HEK293 (cell line): Measurements from ENCODE around the gene MEOX2.

Experiments used
- CTCF ChIA-PET: fragments of 350-600 bp; formaldehyde crosslinking; extraction: SDS; loops from one replicate; lab custom pipeline; 2021; ENCODE audit warnings: antibody characterized with exemption; lab: Yijun Ruan, JAX
- POLR2A ChIA-PET: fragments of 300-600 bp; formaldehyde crosslinking; extraction: SDS; loops from one replicate; lab custom pipeline; 2020; ENCODE audit warnings: antibody characterized with exemption, inconsistent platforms; lab: Yijun Ruan, JAX
- H3K27ac ChIP-seq: fragments of 200-500 bp; sonication (Bioruptor generic); 2 replicates; pipeline ENCODE4 v1.5.1; 2014; ENCODE audit warnings: low read depth, low read length, control low read depth, inconsistent platforms; ENCODE audit errors: extremely low read depth
- H3K36me3 ChIP-seq, 2 experiments: fragments of 200-500 bp in 1 of 2; sonication (Bioruptor generic) in 1 of 2; 1 replicate in 1 of 2; 2 replicates in 1 of 2; pipeline ENCODE4 v1.5.1; 2014 to 2017; ENCODE audit warnings: inconsistent platforms in 2 of 2, low read length in 2 of 2; ENCODE audit not compliant: control insufficient read depth in 2 of 2, insufficient read depth in 1 of 2
- H3K4me1 ChIP-seq: fragments of 200-500 bp; sonication (Bioruptor generic); 2 replicates; pipeline ENCODE4 v1.5.1; 2014; ENCODE audit warnings: mild to moderate bottlenecking, low read length, inconsistent platforms; ENCODE audit not compliant: control insufficient read depth, insufficient read depth
- H3K4me3 ChIP-seq: 2 replicates; pipeline ENCODE4 v1.5.1; 2011; ENCODE audit warnings: low read depth, mild to moderate bottlenecking, control low read depth, low read length, moderate library complexity
- H3K9me3 ChIP-seq: fragments of 200-500 bp; sonication (Bioruptor generic); 2 replicates; pipeline ENCODE4 v1.5.1; 2014; ENCODE audit warnings: low read depth, low read length, inconsistent platforms; ENCODE audit not compliant: control insufficient read depth, insufficient read depth
- FEZF1 ChIP-seq: fragments of 450-650 bp; formaldehyde crosslinking; IDR thresholded peaks from 2 replicates; pipeline ENCODE4 v1.5.1; 2016; ENCODE audit warnings: missing biosample characterization, missing genetic modification characterization
- GLI2 ChIP-seq: fragments of 450-650 bp; formaldehyde crosslinking; IDR thresholded peaks from 2 replicates; pipeline ENCODE4; 2017; ENCODE audit warnings: missing biosample characterization, missing genetic modification characterization, low read depth, borderline replicate concordance
- IKZF3 ChIP-seq: fragments of 450-650 bp; IDR thresholded peaks from 2 replicates; pipeline ENCODE4 v1.5.0; 2018; ENCODE audit warnings: missing biosample characterization, mild to moderate bottlenecking, missing genetic modification characterization, moderate library complexity
- KLF10 ChIP-seq: fragments of 450-650 bp; IDR thresholded peaks from 2 replicates; pipeline ENCODE4 v1.5.1; 2018; ENCODE audit warnings: missing biosample characterization, mild to moderate bottlenecking, missing genetic modification characterization
- KLF16 ChIP-seq: fragments of 450-650 bp; formaldehyde crosslinking; IDR thresholded peaks from 2 replicates; pipeline ENCODE4 v1.5.1; 2017; ENCODE audit warnings: missing biosample characterization, missing genetic modification characterization
- OSR2 ChIP-seq: fragments of 450-650 bp; formaldehyde crosslinking; IDR thresholded peaks from 2 replicates; pipeline ENCODE4 v1.5.1; 2016; ENCODE audit warnings: missing biosample characterization, missing genetic modification characterization
- ZBTB1 ChIP-seq: fragments of 450-650 bp; formaldehyde crosslinking; IDR thresholded peaks from 2 replicates; pipeline ENCODE4 v1.5.1; 2016; ENCODE audit warnings: missing biosample characterization, missing genetic modification characterization
- ZBTB48 ChIP-seq: fragments of 450-650 bp; formaldehyde crosslinking; IDR thresholded peaks from 2 replicates; pipeline ENCODE4 v1.5.1; 2016; ENCODE audit warnings: missing biosample characterization, missing genetic modification characterization
- ZFHX2 ChIP-seq: fragments of 450-650 bp; formaldehyde crosslinking; conservative IDR thresholded peaks from 2 replicates; pipeline ENCODE4 v1.5.1; 2016; ENCODE audit warnings: missing biosample characterization, missing genetic modification characterization
- ZNF157 ChIP-seq: fragments of 450-650 bp; formaldehyde crosslinking; IDR thresholded peaks from 2 replicates; pipeline ENCODE4 v1.5.1; 2016; ENCODE audit warnings: missing biosample characterization, missing genetic modification characterization
- ZNF239 ChIP-seq: fragments of 450-650 bp; formaldehyde crosslinking; IDR thresholded peaks from 2 replicates; pipeline ENCODE4 v1.5.1; 2016; ENCODE audit warnings: missing biosample characterization, missing genetic modification characterization
- ZNF248 ChIP-seq: fragments of 450-650 bp; formaldehyde crosslinking; IDR thresholded peaks from 2 replicates; pipeline ENCODE4 v1.5.1; 2017; ENCODE audit warnings: missing biosample characterization, missing genetic modification characterization
- ZNF302 ChIP-seq: fragments of 450-650 bp; formaldehyde crosslinking; IDR thresholded peaks from 2 replicates; pipeline ENCODE4 v1.5.1; 2016; ENCODE audit warnings: missing biosample characterization, missing genetic modification characterization, low read depth
- ZNF585B ChIP-seq: fragments of 450-650 bp; formaldehyde crosslinking; IDR thresholded peaks from 2 replicates; pipeline ENCODE4 v1.5.1; 2016; ENCODE audit warnings: missing biosample characterization, missing genetic modification characterization
- ZNF596 ChIP-seq: fragments of 450-650 bp; IDR thresholded peaks from 2 replicates; pipeline ENCODE4 v1.5.0; 2018; ENCODE audit warnings: missing biosample characterization, mild to moderate bottlenecking, missing genetic modification characterization, moderate library complexity
- ZNF629 ChIP-seq: fragments of 450-650 bp; formaldehyde crosslinking; IDR thresholded peaks from 2 replicates; pipeline ENCODE4 v1.5.1; 2017; ENCODE audit warnings: missing biosample characterization, missing genetic modification characterization
- ZNF654 ChIP-seq: fragments of 450-650 bp; formaldehyde crosslinking; IDR thresholded peaks from 2 replicates; pipeline ENCODE4 v1.5.1; 2016; ENCODE audit warnings: low read depth, missing biosample characterization, missing genetic modification characterization
- ZNF664 ChIP-seq: fragments of 450-650 bp; formaldehyde crosslinking; IDR thresholded peaks from 2 replicates; pipeline ENCODE4 v1.5.1; 2016; ENCODE audit warnings: missing biosample characterization, missing genetic modification characterization
- ZNF701 ChIP-seq: fragments of 450-650 bp; formaldehyde crosslinking; IDR thresholded peaks from 2 replicates; pipeline ENCODE4 v1.5.1; 2016; ENCODE audit warnings: missing biosample characterization, missing genetic modification characterization
- ZNF707 ChIP-seq: fragments of 450-650 bp; formaldehyde crosslinking; IDR thresholded peaks from 2 replicates; pipeline ENCODE4 v1.5.1; 2016; ENCODE audit warnings: missing biosample characterization, missing genetic modification characterization
- ZNF830 ChIP-seq: fragments of 450-650 bp; IDR thresholded peaks from 2 replicates; pipeline ENCODE4 v1.5.0; 2018; ENCODE audit warnings: missing biosample characterization, missing genetic modification characterization, low read depth, mild to moderate bottlenecking, moderate library complexity
- TF ChIP-seq, protein P1 (sequence below): IDR thresholded peaks from 2 replicates; pipeline ENCODE4 v1.6.1; 2011; ENCODE audit warnings: mild to moderate bottlenecking, low read depth, low read length, borderline replicate concordance
- TF ChIP-seq, protein P2 (sequence below): fragments of 450-650 bp; formaldehyde crosslinking; IDR thresholded peaks from 2 replicates; pipeline ENCODE4 v1.5.1; 2016; ENCODE audit warnings: missing biosample characterization, missing genetic modification characterization
- TF ChIP-seq, protein P3 (sequence below): fragments of 450-650 bp; formaldehyde crosslinking; IDR thresholded peaks from 2 replicates; pipeline ENCODE4 v1.5.1; 2016; ENCODE audit warnings: missing biosample characterization, missing genetic modification characterization
- TF ChIP-seq, protein P4 (sequence below): fragments of 450-650 bp; formaldehyde crosslinking; IDR thresholded peaks from 2 replicates; pipeline ENCODE4 v1.5.1; 2016; ENCODE audit warnings: missing biosample characterization, missing genetic modification characterization

MEOX2 gene

GRCh38 chr7:15580604-15581351 is 105.7 kb downstream of the MEOX2 start:
- no peaks in the 10 kb centered on the region for H3K36me3 ChIP-seq
- no peak overlapping the region for H3K27ac ChIP-seq
- no peaks in the 10 kb centered on the region for H3K9me3 ChIP-seq
- CTCF ChIA-PET, result interaction anchor here (0.6 kb wide), 2 partner anchors 118 to 855 kb away, joined by 3 to 4 read pairs; no protein-coding TSS in a partner anchor
- no peaks in the 10 kb centered on the region for H3K4me1 ChIP-seq
- TF ChIP-seq ZNF248 (tag by site-specific recombination) (no peak), GLI2 (tag by site-specific recombination) (no peak), ZNF157 (tag by site-specific recombination) (no peak), ZFHX2 (no peak), ZNF302 (tag by site-specific recombination) (no peak), ZNF654 (tag by site-specific recombination) (no peak), ZNF585B (tag by site-specific recombination) (no peak), ZNF664 (tag by site-specific recombination) (no peak), IKZF3 (no peak), ZNF707 (no peak), ZBTB1 (no peak), ZBTB48 (no peak), ZNF830 (tag by site-specific recombination) (no peak), KLF16 (no peak)
- TF ChIP-seq, protein P1, sequence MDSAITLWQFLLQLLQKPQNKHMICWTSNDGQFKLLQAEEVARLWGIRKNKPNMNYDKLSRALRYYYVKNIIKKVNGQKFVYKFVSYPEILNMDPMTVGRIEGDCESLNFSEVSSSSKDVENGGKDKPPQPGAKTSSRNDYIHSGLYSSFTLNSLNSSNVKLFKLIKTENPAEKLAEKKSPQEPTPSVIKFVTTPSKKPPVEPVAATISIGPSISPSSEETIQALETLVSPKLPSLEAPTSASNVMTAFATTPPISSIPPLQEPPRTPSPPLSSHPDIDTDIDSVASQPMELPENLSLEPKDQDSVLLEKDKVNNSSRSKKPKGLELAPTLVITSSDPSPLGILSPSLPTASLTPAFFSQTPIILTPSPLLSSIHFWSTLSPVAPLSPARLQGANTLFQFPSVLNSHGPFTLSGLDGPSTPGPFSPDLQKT, result no peak
- TF ChIP-seq, all 188 proteins: peak for 0
- POLR2A ChIA-PET, result no interaction called here
- no peak overlapping the region for H3K4me3 ChIP-seq

GRCh38 chr7:15577600-15577999 is 108.9 kb downstream of the MEOX2 start:
- H3K36me3 ChIP-seq, result no peaks in the 10 kb centered on the region
- H3K4me3 ChIP-seq, result no peak overlapping the region
- H3K27ac ChIP-seq, result no peak overlapping the region
- ChIA-PET POLR2A (no interaction called here), CTCF (interaction anchor here (0.6 to 1.5 kb wide), 2 partner anchors 143 to 371 kb away, joined by 3 to 4 read pairs; no protein-coding TSS in a partner anchor)
- H3K9me3 ChIP-seq, result no peaks in the 10 kb centered on the region
- TF ChIP-seq, protein P2, sequence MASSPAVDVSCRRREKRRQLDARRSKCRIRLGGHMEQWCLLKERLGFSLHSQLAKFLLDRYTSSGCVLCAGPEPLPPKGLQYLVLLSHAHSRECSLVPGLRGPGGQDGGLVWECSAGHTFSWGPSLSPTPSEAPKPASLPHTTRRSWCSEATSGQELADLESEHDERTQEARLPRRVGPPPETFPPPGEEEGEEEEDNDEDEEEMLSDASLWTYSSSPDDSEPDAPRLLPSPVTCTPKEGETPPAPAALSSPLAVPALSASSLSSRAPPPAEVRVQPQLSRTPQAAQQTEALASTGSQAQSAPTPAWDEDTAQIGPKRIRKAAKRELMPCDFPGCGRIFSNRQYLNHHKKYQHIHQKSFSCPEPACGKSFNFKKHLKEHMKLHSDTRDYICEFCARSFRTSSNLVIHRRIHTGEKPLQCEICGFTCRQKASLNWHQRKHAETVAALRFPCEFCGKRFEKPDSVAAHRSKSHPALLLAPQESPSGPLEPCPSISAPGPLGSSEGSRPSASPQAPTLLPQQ (tag by site-specific recombination), result no peak
- TF ChIP-seq ZNF596 (no peak), ZNF239 (no peak)
- no peaks in the 10 kb centered on the region for H3K4me1 ChIP-seq

DNA sequence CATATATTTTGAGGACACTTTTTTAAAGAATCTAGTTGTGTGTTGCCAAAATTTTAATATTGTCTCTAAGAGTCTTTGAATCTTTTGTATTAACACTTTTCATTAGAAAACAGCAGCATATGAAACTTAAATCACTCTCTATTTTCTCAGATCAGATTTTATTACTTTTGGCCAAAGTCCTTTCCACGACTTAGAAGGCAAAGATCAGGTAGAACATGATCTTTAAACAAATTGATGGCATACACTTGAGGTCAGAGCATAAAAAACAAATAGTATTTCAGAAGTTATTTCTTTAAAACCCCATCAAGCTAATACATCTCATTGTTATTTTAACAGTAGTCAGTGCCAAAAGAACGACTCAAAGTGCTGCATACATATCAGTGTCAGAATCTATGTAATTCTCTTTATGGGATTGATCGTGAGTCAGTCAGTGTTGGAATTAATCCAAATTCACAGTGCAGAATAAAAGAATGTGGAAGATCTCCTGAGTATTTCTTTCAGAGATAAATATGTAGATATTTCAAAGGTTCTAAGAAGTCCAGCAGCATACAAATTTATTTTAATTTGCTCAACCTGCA is 115.1 kb downstream of the MEOX2 start:
- peaks cover 5% of the 10 kb centered on the region; the same call in 1 of the 2 replicates for H3K4me1 ChIP-seq
- POLR2A ChIA-PET, result no interaction called here
- H3K9me3 ChIP-seq, result no peaks in the 10 kb centered on the region
- H3K36me3 ChIP-seq, result no peaks in the 10 kb centered on the region
- H3K4me3 ChIP-seq, result no peak overlapping the region
- CTCF ChIA-PET, result no interaction called here
- H3K27ac ChIP-seq, result no peak overlapping the region
- TF ChIP-seq ZNF701 (tag by site-specific recombination) (no peak), ZFHX2 (no peak), KLF16 (no peak), FEZF1 (tag by site-specific recombination) (no peak), KLF10 (tag by site-specific recombination) (no peak), OSR2 (tag by site-specific recombination) (no peak), ZNF629 (tag by site-specific recombination) (no peak)
- TF ChIP-seq, protein P3, sequence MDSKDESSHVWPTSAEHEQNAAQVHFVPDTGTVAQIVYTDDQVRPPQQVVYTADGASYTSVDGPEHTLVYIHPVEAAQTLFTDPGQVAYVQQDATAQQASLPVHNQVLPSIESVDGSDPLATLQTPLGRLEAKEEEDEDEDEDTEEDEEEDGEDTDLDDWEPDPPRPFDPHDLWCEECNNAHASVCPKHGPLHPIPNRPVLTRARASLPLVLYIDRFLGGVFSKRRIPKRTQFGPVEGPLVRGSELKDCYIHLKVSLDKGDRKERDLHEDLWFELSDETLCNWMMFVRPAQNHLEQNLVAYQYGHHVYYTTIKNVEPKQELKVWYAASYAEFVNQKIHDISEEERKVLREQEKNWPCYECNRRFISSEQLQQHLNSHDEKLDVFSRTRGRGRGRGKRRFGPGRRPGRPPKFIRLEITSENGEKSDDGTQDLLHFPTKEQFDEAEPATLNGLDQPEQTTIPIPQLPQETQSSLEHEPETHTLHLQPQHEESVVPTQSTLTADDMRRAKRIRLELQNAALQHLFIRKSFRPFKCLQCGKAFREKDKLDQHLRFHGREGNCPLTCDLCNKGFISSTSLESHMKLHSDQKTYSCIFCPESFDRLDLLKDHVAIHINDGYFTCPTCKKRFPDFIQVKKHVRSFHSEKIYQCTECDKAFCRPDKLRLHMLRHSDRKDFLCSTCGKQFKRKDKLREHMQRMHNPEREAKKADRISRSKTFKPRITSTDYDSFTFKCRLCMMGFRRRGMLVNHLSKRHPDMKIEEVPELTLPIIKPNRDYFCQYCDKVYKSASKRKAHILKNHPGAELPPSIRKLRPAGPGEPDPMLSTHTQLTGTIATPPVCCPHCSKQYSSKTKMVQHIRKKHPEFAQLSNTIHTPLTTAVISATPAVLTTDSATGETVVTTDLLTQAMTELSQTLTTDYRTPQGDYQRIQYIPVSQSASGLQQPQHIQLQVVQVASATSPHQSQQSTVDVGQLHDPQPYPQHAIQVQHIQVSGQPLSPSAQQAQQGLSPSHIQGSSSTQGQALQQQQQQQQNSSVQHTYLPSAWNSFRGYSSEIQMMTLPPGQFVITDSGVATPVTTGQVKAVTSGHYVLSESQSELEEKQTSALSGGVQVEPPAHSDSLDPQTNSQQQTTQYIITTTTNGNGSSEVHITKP (tag by site-specific recombination), result no peak
- TF ChIP-seq, protein P4, sequence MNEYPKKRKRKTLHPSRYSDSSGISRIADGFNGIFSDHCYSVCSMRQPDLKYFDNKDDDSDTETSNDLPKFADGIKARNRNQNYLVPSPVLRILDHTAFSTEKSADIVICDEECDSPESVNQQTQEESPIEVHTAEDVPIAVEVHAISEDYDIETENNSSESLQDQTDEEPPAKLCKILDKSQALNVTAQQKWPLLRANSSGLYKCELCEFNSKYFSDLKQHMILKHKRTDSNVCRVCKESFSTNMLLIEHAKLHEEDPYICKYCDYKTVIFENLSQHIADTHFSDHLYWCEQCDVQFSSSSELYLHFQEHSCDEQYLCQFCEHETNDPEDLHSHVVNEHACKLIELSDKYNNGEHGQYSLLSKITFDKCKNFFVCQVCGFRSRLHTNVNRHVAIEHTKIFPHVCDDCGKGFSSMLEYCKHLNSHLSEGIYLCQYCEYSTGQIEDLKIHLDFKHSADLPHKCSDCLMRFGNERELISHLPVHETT, result no peak
